H1 (cell line): ENCODE data around the gene ERLIN1.

Experiments used
- ATF2 ChIP-seq: IDR thresholded peaks from 2 replicates; pipeline ENCODE4 v1.6.1; 2012; ENCODE audit warnings: low read length, inconsistent platforms
- CBX8 ChIP-seq: fragments of 300-800, 300-1000 bp; sonication (generic); IDR thresholded peaks from 2 replicates; pipeline ENCODE4 v1.7.1; 2016; ENCODE audit warnings: low read depth, low read length, borderline replicate concordance
- CHD2 ChIP-seq: IDR thresholded peaks from 2 replicates; pipeline ENCODE4 v1.6.1; 2012; ENCODE audit warnings: low read length, improper control_type of control experiment
- CTCF ChIP-seq, 3 experiments: IDR thresholded peaks; 1 replicate in 2 of 3; 2 replicates in 1 of 3; pipeline versions ENCODE4 v1.5.1 to v1.6.1; 2011; ENCODE audit warnings: low read length in 3 of 3, mild to moderate bottlenecking in 3 of 3, inconsistent platforms in 2 of 3, low read depth in 1 of 3, moderate library complexity in 1 of 3; ENCODE audit not compliant: insufficient read depth in 1 of 3; ENCODE audit errors: control extremely low read depth in 1 of 3
- EGR1 ChIP-seq: IDR thresholded peaks from 2 replicates; pipeline ENCODE4 v1.6.1; 2011; ENCODE audit warnings: low read depth, low read length, borderline replicate concordance
- EP300 ChIP-seq, 2 experiments: IDR thresholded peaks; 1 replicate in 1 of 2; 2 replicates in 1 of 2; pipeline ENCODE4 v1.6.1; 2011 to 2012; ENCODE audit warnings: low read depth in 2 of 2, low read length in 2 of 2, mild to moderate bottlenecking in 2 of 2, borderline replicate concordance in 1 of 2, inconsistent platforms in 1 of 2, moderate library complexity in 1 of 2
- JUN ChIP-seq: IDR thresholded peaks from 2 replicates; pipeline ENCODE4 v1.6.1; 2011; ENCODE audit warnings: low read depth, mild to moderate bottlenecking, improper control_type of control experiment, low read length
- MAX ChIP-seq: IDR thresholded peaks from 2 replicates; pipeline ENCODE4 v1.6.1; 2012; ENCODE audit warnings: inconsistent platforms
- POLR2A ChIP-seq, 2 experiments: IDR thresholded peaks; 1 replicate in 1 of 2; 2 replicates in 1 of 2; pipeline ENCODE4 v1.6.1; 2011; ENCODE audit warnings: low read depth in 2 of 2, low read length in 2 of 2, mild to moderate bottlenecking in 2 of 2; ENCODE audit errors: control extremely low read depth in 1 of 2
- RFX5 ChIP-seq: IDR thresholded peaks from 2 replicates; pipeline ENCODE4 v1.6.1; 2011; ENCODE audit warnings: low read depth, low read length, improper control_type of control experiment, borderline replicate concordance
- SIN3A ChIP-seq, 2 experiments: IDR thresholded peaks in 1 of 2; conservative IDR thresholded peaks in 1 of 2; 2 replicates each; pipeline ENCODE4 v1.6.1; 2011 to 2012; ENCODE audit warnings: low read length in 2 of 2, improper control_type of control experiment in 1 of 2, low read depth in 1 of 2, mild to moderate bottlenecking in 1 of 2
- SIRT6 ChIP-seq: IDR thresholded peaks from one replicate; pipeline ENCODE4 v1.7.1; 2012; ENCODE audit warnings: low read length, inconsistent platforms
- TCF12 ChIP-seq: IDR thresholded peaks from 2 replicates; pipeline ENCODE4 v1.6.1; 2011; ENCODE audit warnings: low read depth, mild to moderate bottlenecking, low read length

GRCh38 chr10:100141446-100142087 is 44.3 kb downstream of the ERLIN1 start:
- TF ChIP-seq EP300 (IDR thresholded peaks at IDR 0.05; ENCODE audit: borderline replicate concordance in 1 of 2, low read depth in 2 of 2, low read length in 2 of 2) (no peak), MAX (no peak), EGR1 (no peak), CTCF (IDR thresholded peaks at IDR 0.05; ENCODE audit: control extremely low read depth in 1 of 3, insufficient read depth in 1 of 3, low read depth in 1 of 3, low read length in 3 of 3) (no peak), SIRT6 (no peak), POLR2A (IDR thresholded peaks at IDR 0.05; ENCODE audit: control extremely low read depth in 1 of 2, low read depth in 2 of 2, low read length in 2 of 2) (no peak), CBX8 (no peak), JUN (no peak), CHD2 (no peak), ATF2 (no peak), SIN3A (conservative IDR thresholded peaks at IDR 0.05 in 1 of 2, IDR thresholded peaks at IDR 0.05 in 1 of 2; ENCODE audit: low read depth in 1 of 2, low read length in 2 of 2) (no peak), TCF12 (no peak), RFX5 (no peak)
